Measurements from ENCODE around the gene UIMC1. TPM values are rescaled to one million over a fixed set of nuclear protein-coding genes. Genes with fewer than 3 reads are reported as not detected.

UIMC1 gene
- total and polyA plus RNA-seq, 2 of the 13 experiments (the other 11 are each of a cell fraction or from before 2014, with no cell fraction given), result 18.9 to 32.7 TPM

DNA sequence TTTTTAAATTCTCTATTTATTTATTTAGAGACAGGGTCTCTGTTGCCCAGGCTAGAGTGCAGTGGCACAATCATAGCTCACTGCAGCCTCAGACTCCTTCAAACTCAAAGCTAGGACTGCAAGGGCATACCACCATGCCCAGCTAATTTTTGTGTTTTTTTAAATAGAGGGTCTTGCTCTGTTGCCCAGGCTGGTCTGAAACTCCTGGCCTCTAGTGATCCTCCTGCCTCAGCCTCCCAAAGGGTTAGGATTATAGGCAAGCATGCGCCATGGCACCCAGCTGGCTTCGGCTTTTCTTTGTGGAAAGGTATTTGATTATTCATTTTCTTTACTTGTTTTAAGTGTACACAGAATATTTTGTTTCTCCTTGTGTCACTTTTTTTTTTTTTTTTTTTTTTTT lies 21.1 kb upstream of the UIMC1 start:
- BruUV-seq (replicated peaks), result no TSS peak
- no peak overlapping the region for H3K4me3 ChIP-seq (replicated peaks in 1 of 3; ENCODE audit: insufficient read depth in 1 of 3, low read depth in 2 of 3, low read length in 3 of 3)
- intact Hi-C loops (cut with micrococcal nuclease; ENCODE audit: unreplicated experiment), result no loop called here
- peaks cover 22% of the 10 kb centered on the region for H3K4me1 ChIP-seq (ENCODE audit: insufficient read depth, low read length)
- TF ChIP-seq CENPBD1 (CRISPR knock-in tag; IDR thresholded peaks at IDR 0.05; ENCODE audit: borderline replicate concordance, low read depth) (no peak), ELF1 (CRISPR knock-in tag; IDR thresholded peaks at IDR 0.05) (no peak)
- TF ChIP-seq, protein P1, sequence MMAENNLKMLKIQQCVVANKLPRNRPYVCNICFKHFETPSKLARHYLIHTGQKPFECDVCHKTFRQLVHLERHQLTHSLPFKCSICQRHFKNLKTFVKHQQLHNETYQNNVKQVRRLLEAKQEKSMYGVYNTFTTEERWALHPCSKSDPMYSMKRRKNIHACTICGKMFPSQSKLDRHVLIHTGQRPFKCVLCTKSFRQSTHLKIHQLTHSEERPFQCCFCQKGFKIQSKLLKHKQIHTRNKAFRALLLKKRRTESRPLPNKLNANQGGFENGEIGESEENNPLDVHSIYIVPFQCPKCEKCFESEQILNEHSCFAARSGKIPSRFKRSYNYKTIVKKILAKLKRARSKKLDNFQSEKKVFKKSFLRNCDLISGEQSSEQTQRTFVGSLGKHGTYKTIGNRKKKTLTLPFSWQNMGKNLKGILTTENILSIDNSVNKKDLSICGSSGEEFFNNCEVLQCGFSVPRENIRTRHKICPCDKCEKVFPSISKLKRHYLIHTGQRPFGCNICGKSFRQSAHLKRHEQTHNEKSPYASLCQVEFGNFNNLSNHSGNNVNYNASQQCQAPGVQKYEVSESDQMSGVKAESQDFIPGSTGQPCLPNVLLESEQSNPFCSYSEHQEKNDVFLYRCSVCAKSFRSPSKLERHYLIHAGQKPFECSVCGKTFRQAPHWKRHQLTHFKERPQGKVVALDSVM (CRISPR knock-in tag; IDR thresholded peaks at IDR 0.05), result peak; percentile 70
- no peaks in the 10 kb centered on the region for H4K20me1 ChIP-seq (ENCODE audit: insufficient read depth, low read length)
- H3K9me3 ChIP-seq (ENCODE audit: low read length), result no peaks in the 10 kb centered on the region
- peaks cover 2 to 8% of the 10 kb centered on the region in 2 experiments; a peak in 2 of 5 replicates for H3K36me3 ChIP-seq (replicated peaks in 1 of 2; ENCODE audit: control insufficient read depth in 1 of 2, insufficient read depth in 2 of 2, low read length in 2 of 2)
- in situ Hi-C loops (cut with HindIII; ENCODE audit: extremely low pct_ligation_motif_present, low pct_unique_long_range_greater_than_20kb), result no loop called here
- DNase-seq (ENCODE audit: low spot score) (no peak), FAIRE-seq (no peak), ATAC-seq (no peak)
- H3K79me2 ChIP-seq (ENCODE audit: insufficient read depth, low read length), result peaks cover 34% of the 10 kb centered on the region
- WGBS (ENCODE audit: low lambda C conversion rate), result 98% methylated on average over 2 of the region's 2 CpGs
- ChIA-PET CTCF (ENCODE audit: low intra/inter-chr PET ratio, low total read pairs) (no interaction called here), POLR2A (interaction anchor here (1.3 kb wide), 1 partner anchor 60 kb away, joined by 3 read pairs; no protein-coding TSS in a partner anchor)
- no peak overlapping the region for H2AFZ ChIP-seq (ENCODE audit: low read length)
- H3K4me2 ChIP-seq (ENCODE audit: low read depth, low read length), result no peak overlapping the region
- H3K9ac ChIP-seq (ENCODE audit: insufficient read depth, low read depth, low read length), result no peak overlapping the region
- no peak overlapping the region for H3K27ac ChIP-seq (ENCODE audit: extremely low read length, insufficient read depth, low read length)
- no peaks in the 10 kb centered on the region; a peak in 2 of 5 replicates for H3K27me3 ChIP-seq (ENCODE audit: control insufficient read depth in 1 of 2, insufficient read depth in 2 of 2, low read length in 2 of 2)

- Histone ChIP-seq H3K79me2 (ENCODE audit: insufficient read depth, low read length) (peaks cover 39% of the 10 kb centered on the region), H3K27me3 (ENCODE audit: control insufficient read depth in 1 of 2, insufficient read depth in 2 of 2, low read length in 2 of 2) (no peaks in the 10 kb centered on the region; a peak in 1 of 5 replicates), H3K9ac (ENCODE audit: insufficient read depth, low read depth, low read length) (no peak overlapping the region), H3K4me2 (ENCODE audit: low read depth, low read length) (no peak overlapping the region), H3K27ac (ENCODE audit: extremely low read length, insufficient read depth, low read length) (no peak overlapping the region), H2AFZ (ENCODE audit: low read length) (no peak overlapping the region), H3K4me3 (replicated peaks in 1 of 3; ENCODE audit: insufficient read depth in 1 of 3, low read depth in 2 of 3, low read length in 3 of 3) (no peak overlapping the region), H3K9me3 (ENCODE audit: low read length) (no peaks in the 10 kb centered on the region), H3K36me3 (replicated peaks in 1 of 2; ENCODE audit: control insufficient read depth in 1 of 2, insufficient read depth in 2 of 2, low read length in 2 of 2) (peaks cover 2 to 8% of the 10 kb centered on the region in 2 experiments; a peak in 1 of 5 replicates), H3K4me1 (ENCODE audit: insufficient read depth, low read length) (peaks cover 32% of the 10 kb centered on the region), H4K20me1 (ENCODE audit: insufficient read depth, low read length) (no peaks in the 10 kb centered on the region)
- ChIA-PET POLR2A (no interaction called here), CTCF (ENCODE audit: low intra/inter-chr PET ratio, low total read pairs) (no interaction called here)
- no peak for DNase-seq (ENCODE audit: low spot score)
- whole genome bisulfite sequencing (ENCODE audit: low lambda C conversion rate), result 98% methylated on average over 3 of the region's 3 CpGs
- no peak for FAIRE-seq
- intact Hi-C loops (cut with micrococcal nuclease; ENCODE audit: unreplicated experiment) (no loop called here), in situ Hi-C loops (cut with HindIII; ENCODE audit: extremely low pct_ligation_motif_present, low pct_unique_long_range_greater_than_20kb) (no loop called here)
- BruUV-seq (replicated peaks), result no TSS peak
- ATAC-seq, result no peak
- TF ChIP-seq TBX2 (CRISPR knock-in tag; IDR thresholded peaks at IDR 0.05; ENCODE audit: borderline replicate concordance) (no peak), ARID5B (CRISPR knock-in tag; IDR thresholded peaks at IDR 0.05) (no peak), RORA (CRISPR knock-in tag; IDR thresholded peaks at IDR 0.05) (no peak), NFATC3 (CRISPR knock-in tag; IDR thresholded peaks at IDR 0.05) (no peak)
Measured at GRCh38 chr5:177025101-177025601, 18.6 kb upstream of the UIMC1 start.
